Brain microvascular endothelial cell (primary cell): ENCODE results near the gene LTBP1.
A peak's percentile ranks its signal among the peaks of the same experiment; 100 is the strongest.

Experiments used
- DNase-seq: peaks from one replicate; pipeline ENCODE4 v3.0.0-alpha.2; 2020
- H3K27ac ChIP-seq: fragments of 250-450 bp; sonication (Bioruptor Pico); 2 replicates; pipeline ENCODE4 v1.5.1; 2020; ENCODE audit warnings: mild to moderate bottlenecking, moderate library complexity
- H3K27me3 ChIP-seq: fragments of 250-450 bp; sonication (Bioruptor Pico); replicated peaks from 2 replicates; pipeline ENCODE4 v1.5.1; 2020; ENCODE audit warnings: mild to moderate bottlenecking
- H3K36me3 ChIP-seq: fragments of 250-450 bp; sonication (Bioruptor Pico); replicated peaks from 2 replicates; pipeline ENCODE4 v1.5.1; 2020; ENCODE audit warnings: mild to moderate bottlenecking
- H3K4me3 ChIP-seq: 2 replicates; pipeline ENCODE4 v1.5.1; 2011; ENCODE audit warnings: low read depth, mild to moderate bottlenecking, control low read depth, low read length, moderate library complexity
- CTCF ChIP-seq: IDR thresholded peaks from 2 replicates; pipeline ENCODE4 v1.5.1; 2011; ENCODE audit warnings: low read depth, mild to moderate bottlenecking, moderate library complexity, low read length, control low read depth, inconsistent platforms; ENCODE audit errors: missing control alignments
- in situ Hi-C: cut with HindIII; loops from 2 replicates; pipeline ENCODE4 v1.10.0; 2017; ENCODE audit warnings: low sequenced_read_pairs, low pct_ligation_motif_present

Gene LTBP1

DNA sequence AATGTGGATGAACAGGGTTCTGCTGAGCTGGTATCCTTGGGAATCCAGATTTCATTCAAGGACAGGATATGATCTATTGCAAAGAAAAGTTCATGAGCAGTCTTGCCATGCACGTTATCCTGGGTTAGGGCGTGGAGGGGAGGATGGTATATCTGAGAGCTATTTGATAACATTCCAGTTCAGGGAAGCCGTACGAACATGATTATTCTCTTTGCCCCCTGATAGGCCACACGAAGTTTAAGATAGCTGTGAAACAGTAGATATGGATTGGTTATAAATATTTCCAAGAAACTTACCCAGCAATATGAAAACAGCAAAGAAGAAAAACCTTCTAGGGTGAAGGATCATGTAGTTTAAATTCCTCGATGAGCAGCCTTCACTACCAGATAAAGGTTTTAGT, 171.9 kb downstream of the LTBP1 start:
- TF ChIP-seq CTCF: no peak
- H3K27ac ChIP-seq: no peak overlapping the region
- in situ Hi-C loops: no loop called here
- no peaks in the 10 kb centered on the region for H3K27me3 ChIP-seq
- no peak for DNase-seq
- H3K36me3 ChIP-seq: no peaks in the 10 kb centered on the region
- H3K4me3 ChIP-seq: no peak overlapping the region

GRCh38 chr2:33121416-33121815, 174.7 kb downstream of the LTBP1 start:
- DNase-seq: no peak
- no peaks in the 10 kb centered on the region for H3K36me3 ChIP-seq
- no peak for TF ChIP-seq CTCF
- H3K4me3 ChIP-seq: no peak overlapping the region
- in situ Hi-C loops: no loop called here
- no peak overlapping the region for H3K27ac ChIP-seq
- no peaks in the 10 kb centered on the region for H3K27me3 ChIP-seq

GRCh38 chr2:33121925-33122324, 175.2 kb downstream of the LTBP1 start:
- no peak overlapping the region for H3K27ac ChIP-seq
- no peak for DNase-seq
- H3K4me3 ChIP-seq: no peak overlapping the region
- in situ Hi-C loops: no loop called here
- no peaks in the 10 kb centered on the region for H3K27me3 ChIP-seq
- no peak for TF ChIP-seq CTCF
- no peaks in the 10 kb centered on the region for H3K36me3 ChIP-seq

GRCh38 chr2:33122726-33123125, 176.0 kb downstream of the LTBP1 start:
- in situ Hi-C loops: no loop called here
- Histone ChIP-seq H3K27me3 (no peaks in the 10 kb centered on the region), H3K36me3 (no peaks in the 10 kb centered on the region), H3K27ac (no peak overlapping the region), H3K4me3 (no peak overlapping the region)
- no peak for DNase-seq
- no peak for TF ChIP-seq CTCF

DNA sequence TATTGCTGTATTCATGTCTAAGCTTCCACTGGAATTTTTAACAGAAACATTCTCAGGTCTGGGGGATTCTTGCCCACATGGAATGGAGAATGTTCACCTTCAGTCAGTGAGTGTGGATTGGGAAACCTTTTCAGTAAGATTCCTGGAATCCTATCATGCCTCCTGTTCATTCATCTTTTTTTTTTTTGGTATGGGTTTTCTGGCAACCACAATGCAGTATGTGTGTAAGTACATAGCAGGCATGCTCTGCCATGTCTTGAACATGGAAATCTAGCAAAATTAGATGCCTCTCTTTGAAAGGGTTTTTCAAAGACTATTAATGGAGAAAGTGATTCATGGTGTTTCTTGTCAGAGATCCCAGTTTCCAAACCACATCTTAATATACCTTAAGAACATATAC, 176.5 kb downstream of the LTBP1 start:
- DNase-seq: no peak
- in situ Hi-C loops: no loop called here
- TF ChIP-seq CTCF: no peak
- no peak overlapping the region for H3K27ac ChIP-seq
- no peaks in the 10 kb centered on the region for H3K27me3 ChIP-seq
- H3K36me3 ChIP-seq: no peaks in the 10 kb centered on the region
- no peak overlapping the region for H3K4me3 ChIP-seq

GRCh38 chr2:33126552-33126951, 179.8 kb downstream of the LTBP1 start:
- no peak for DNase-seq
- Histone ChIP-seq H3K4me3 (no peak overlapping the region), H3K27me3 (no peaks in the 10 kb centered on the region), H3K36me3 (no peaks in the 10 kb centered on the region), H3K27ac (no peak overlapping the region)
- in situ Hi-C loops: no loop called here
- peak; percentile 54 for TF ChIP-seq CTCF
